ENCODE measurements around the gene CPA4. TPM values are rescaled to one million over a fixed set of nuclear protein-coding genes. Genes with fewer than 3 reads are reported as not detected.

Gene CPA4
- total RNA-seq, 1 donor from 2014 or later: not detected

DNA sequence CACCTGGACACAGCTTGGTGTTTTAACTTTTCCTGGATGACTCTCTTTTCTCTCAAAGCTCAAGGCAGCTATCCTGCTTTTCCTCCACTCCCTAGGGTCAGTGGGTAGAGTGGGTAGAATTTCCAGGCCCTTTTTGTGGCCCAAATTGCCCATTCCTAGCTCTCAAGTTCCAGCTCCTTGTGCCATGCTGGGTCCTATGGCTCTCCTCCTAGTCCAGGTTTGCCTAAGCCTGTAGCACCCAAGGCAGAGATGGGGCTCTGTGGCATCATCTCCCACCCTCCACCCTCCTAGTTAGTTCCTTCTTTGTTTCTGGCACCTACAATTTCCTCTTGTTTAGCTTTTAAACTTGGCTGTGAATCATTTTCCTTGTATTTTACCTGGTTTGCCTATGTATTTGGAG, 9.7 kb downstream of the CPA4 start:
- TF ChIP-seq, protein P1, sequence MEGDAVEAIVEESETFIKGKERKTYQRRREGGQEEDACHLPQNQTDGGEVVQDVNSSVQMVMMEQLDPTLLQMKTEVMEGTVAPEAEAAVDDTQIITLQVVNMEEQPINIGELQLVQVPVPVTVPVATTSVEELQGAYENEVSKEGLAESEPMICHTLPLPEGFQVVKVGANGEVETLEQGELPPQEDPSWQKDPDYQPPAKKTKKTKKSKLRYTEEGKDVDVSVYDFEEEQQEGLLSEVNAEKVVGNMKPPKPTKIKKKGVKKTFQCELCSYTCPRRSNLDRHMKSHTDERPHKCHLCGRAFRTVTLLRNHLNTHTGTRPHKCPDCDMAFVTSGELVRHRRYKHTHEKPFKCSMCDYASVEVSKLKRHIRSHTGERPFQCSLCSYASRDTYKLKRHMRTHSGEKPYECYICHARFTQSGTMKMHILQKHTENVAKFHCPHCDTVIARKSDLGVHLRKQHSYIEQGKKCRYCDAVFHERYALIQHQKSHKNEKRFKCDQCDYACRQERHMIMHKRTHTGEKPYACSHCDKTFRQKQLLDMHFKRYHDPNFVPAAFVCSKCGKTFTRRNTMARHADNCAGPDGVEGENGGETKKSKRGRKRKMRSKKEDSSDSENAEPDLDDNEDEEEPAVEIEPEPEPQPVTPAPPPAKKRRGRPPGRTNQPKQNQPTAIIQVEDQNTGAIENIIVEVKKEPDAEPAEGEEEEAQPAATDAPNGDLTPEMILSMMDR (IDR thresholded peaks at IDR 0.05; ENCODE audit: unreplicated experiment): no peak
- no peaks in the 10 kb centered on the region for H3K4me1 Mint-ChIP-seq (ENCODE audit: unreplicated experiment)
- no peak overlapping the region for H3K4me3 Mint-ChIP-seq (ENCODE audit: unreplicated experiment)
- H3K9me3 Mint-ChIP-seq (ENCODE audit: unreplicated experiment): no peaks in the 10 kb centered on the region
- peaks cover 1% of the 10 kb centered on the region for H3K27me3 Mint-ChIP-seq (ENCODE audit: unreplicated experiment)
- no peaks in the 10 kb centered on the region for H3K36me3 Mint-ChIP-seq (ENCODE audit: low read depth, unreplicated experiment)
- H3K27ac Mint-ChIP-seq (ENCODE audit: unreplicated experiment): no peak overlapping the region
- DNase-seq (ENCODE audit: low spot score): no peak

DNA sequence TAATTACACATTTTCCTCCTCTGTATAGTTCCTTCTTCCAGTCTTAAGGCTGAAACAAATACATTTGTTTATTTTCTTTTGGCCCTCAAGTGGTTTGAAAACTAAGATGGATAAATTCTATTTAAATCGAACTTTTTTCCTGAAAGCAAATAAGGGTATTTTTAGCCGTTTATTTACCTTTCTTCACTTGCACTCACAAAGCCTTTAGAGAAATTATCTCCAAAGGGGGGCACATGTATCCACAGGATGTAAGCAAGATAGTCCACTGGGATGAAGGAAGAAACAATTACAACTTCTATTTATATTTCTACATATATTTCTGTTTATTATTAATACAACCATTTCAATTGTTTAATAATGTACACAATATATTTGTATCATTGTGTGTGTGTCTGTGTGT, 10.2 kb downstream of the CPA4 start:
- Mint-ChIP-seq H3K4me1 (ENCODE audit: unreplicated experiment) (no peaks in the 10 kb centered on the region), H3K27me3 (ENCODE audit: unreplicated experiment) (peaks cover 1% of the 10 kb centered on the region), H3K36me3 (ENCODE audit: low read depth, unreplicated experiment) (no peaks in the 10 kb centered on the region), H3K27ac (ENCODE audit: unreplicated experiment) (no peak overlapping the region), H3K9me3 (ENCODE audit: unreplicated experiment) (no peaks in the 10 kb centered on the region), H3K4me3 (ENCODE audit: unreplicated experiment) (no peak overlapping the region)
- DNase-seq (ENCODE audit: low spot score): no peak
- TF ChIP-seq, protein P1 (IDR thresholded peaks at IDR 0.05; ENCODE audit: unreplicated experiment): no peak

DNA sequence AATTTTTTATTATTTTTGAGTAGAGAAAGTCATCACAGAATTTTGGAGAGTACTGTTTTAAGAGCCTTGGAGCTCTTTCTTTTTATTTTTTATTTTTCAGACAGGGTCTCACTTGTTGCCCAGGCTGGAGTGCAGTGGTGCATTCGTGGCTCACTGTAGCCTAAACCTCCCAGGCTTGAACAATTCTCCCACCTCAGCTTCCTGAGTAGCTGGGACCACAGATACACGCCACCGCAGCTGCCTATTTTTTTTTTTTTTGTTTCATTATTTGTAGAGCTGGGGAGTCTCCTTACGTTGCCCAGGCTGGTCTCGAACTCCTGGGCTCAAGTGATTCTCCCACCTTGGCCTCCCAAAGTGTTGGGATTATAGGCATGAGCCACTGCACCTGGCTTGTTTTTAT, 10.6 kb downstream of the CPA4 start:
- Mint-ChIP-seq H3K27me3 (ENCODE audit: unreplicated experiment) (peaks cover 1% of the 10 kb centered on the region), H3K4me3 (ENCODE audit: unreplicated experiment) (no peak overlapping the region), H3K9me3 (ENCODE audit: unreplicated experiment) (no peaks in the 10 kb centered on the region), H3K4me1 (ENCODE audit: unreplicated experiment) (no peaks in the 10 kb centered on the region), H3K27ac (ENCODE audit: unreplicated experiment) (no peak overlapping the region), H3K36me3 (ENCODE audit: low read depth, unreplicated experiment) (no peaks in the 10 kb centered on the region)
- no peak for DNase-seq (ENCODE audit: low spot score)
- TF ChIP-seq, protein P1 (IDR thresholded peaks at IDR 0.05; ENCODE audit: unreplicated experiment): no peak

DNA sequence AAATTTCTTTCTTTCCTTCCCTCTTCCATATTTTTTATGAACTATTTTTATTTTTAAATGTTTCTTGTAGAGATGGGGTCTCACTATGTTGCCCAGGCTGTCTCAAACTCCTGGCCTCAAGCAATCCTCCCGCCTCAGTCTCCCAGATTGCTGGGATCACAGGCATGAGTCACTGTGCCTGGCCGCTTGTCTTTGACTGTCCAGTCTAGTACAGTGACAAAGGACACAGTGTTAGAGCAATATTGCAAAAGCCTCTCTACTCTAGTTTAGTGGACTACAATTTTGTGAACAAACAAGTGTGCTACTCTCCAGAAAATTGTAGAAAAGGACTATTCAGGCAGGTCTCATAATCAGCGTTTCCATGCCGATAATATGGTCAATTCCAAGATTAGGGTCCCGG, 11.0 kb downstream of the CPA4 start:
- Mint-ChIP-seq H3K4me3 (ENCODE audit: unreplicated experiment) (no peak overlapping the region), H3K27me3 (ENCODE audit: unreplicated experiment) (peaks cover 1% of the 10 kb centered on the region), H3K4me1 (ENCODE audit: unreplicated experiment) (no peaks in the 10 kb centered on the region), H3K36me3 (ENCODE audit: low read depth, unreplicated experiment) (no peaks in the 10 kb centered on the region), H3K9me3 (ENCODE audit: unreplicated experiment) (no peaks in the 10 kb centered on the region), H3K27ac (ENCODE audit: unreplicated experiment) (no peak overlapping the region)
- TF ChIP-seq, protein P1 (IDR thresholded peaks at IDR 0.05; ENCODE audit: unreplicated experiment): no peak
- DNase-seq (ENCODE audit: low spot score): no peak

DNA sequence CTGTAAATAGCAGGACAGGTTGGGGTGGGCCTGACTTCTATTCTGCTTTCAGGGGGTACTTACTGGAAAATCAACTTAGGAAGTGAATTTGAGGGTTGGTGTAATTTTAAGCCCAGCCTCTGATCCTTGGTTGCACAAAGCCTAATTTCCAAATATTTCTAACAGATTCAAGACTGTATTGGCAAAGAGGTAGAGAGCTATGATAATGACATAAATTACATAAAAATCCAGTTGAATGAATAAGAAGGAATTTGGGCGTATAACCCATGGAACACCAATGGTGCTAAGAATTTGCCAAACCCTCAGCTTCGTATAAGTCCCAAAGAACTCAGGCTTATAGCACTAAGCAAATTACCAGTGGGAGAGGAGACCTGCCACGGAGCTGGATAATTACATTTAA, 11.9 kb downstream of the CPA4 start:
- TF ChIP-seq, protein P1 (IDR thresholded peaks at IDR 0.05; ENCODE audit: unreplicated experiment): no peak
- Mint-ChIP-seq H3K27ac (ENCODE audit: unreplicated experiment) (no peak overlapping the region), H3K27me3 (ENCODE audit: unreplicated experiment) (peaks cover 1% of the 10 kb centered on the region), H3K4me3 (ENCODE audit: unreplicated experiment) (no peak overlapping the region), H3K9me3 (ENCODE audit: unreplicated experiment) (no peaks in the 10 kb centered on the region), H3K36me3 (ENCODE audit: low read depth, unreplicated experiment) (no peaks in the 10 kb centered on the region), H3K4me1 (ENCODE audit: unreplicated experiment) (no peaks in the 10 kb centered on the region)
- no peak for DNase-seq (ENCODE audit: low spot score)
